CD14-positive monocyte (primary cell): ENCODE results near the gene C6orf132. TPM values are rescaled to one million over a fixed set of nuclear protein-coding genes. Genes with fewer than 3 reads are reported as not detected.

ENCODE experiments used
- DNase-seq, 3 donors: peaks; one replicate each; pipeline ENCODE4 v3.0.0-alpha.2; 2011 to 2022
- H2AFZ ChIP-seq: 2 replicates; pipeline ENCODE4 v1.6.0; 2012; ENCODE audit warnings: mild to moderate bottlenecking, low read depth, low read length, inconsistent platforms; ENCODE audit not compliant: insufficient read depth, poor library complexity, severe bottlenecking
- H3K27ac ChIP-seq, 2 donors: 1 replicate in 1 of 2; 2 replicates in 1 of 2; pipeline ENCODE4 v1.5.1; 2012 to 2013; ENCODE audit warnings: low read length in 2 of 2, control low read depth in 1 of 2, inconsistent platforms in 1 of 2, low read depth in 1 of 2, mild to moderate bottlenecking in 1 of 2
- H3K27me3 ChIP-seq, 2 donors: one replicate each; pipeline versions ENCODE4 v1.6.0 to v1.6.1; 2011 to 2013; ENCODE audit warnings: low read length in 2 of 2; ENCODE audit not compliant: control insufficient read depth in 2 of 2, insufficient read depth in 2 of 2
- H3K36me3 ChIP-seq, 2 donors: replicated peaks in 1 of 2; 1 replicate in 1 of 2; 2 replicates in 1 of 2; pipeline versions ENCODE4 v1.5.1 to v1.6.1; 2012 to 2013; ENCODE audit warnings: low read length in 2 of 2, control low read depth in 1 of 2, inconsistent platforms in 1 of 2, mild to moderate bottlenecking in 1 of 2; ENCODE audit not compliant: insufficient read depth in 2 of 2, control insufficient read depth in 1 of 2
- H3K4me1 ChIP-seq, 2 donors: 1 replicate in 1 of 2; 2 replicates in 1 of 2; pipeline versions ENCODE4 v1.5.1 to v1.6.1; 2012 to 2013; ENCODE audit warnings: low read length in 2 of 2, control low read depth in 1 of 2, inconsistent platforms in 1 of 2, mild to moderate bottlenecking in 1 of 2, moderate library complexity in 1 of 2; ENCODE audit not compliant: insufficient read depth in 2 of 2, control insufficient read depth in 1 of 2
- H3K4me2 ChIP-seq: replicated peaks from 2 replicates; pipeline ENCODE3; 2012; ENCODE audit warnings: low read length, moderate library complexity, mild to moderate bottlenecking; ENCODE audit not compliant: poor library complexity, severe bottlenecking; ENCODE audit errors: extremely low read depth
- H3K4me3 ChIP-seq, 3 experiments: fragments of 200-600 bp in 1 of 3; sonication (generic) in 1 of 3; replicated peaks in 1 of 3; 1 replicate in 2 of 3; 2 replicates in 1 of 3; pipeline ENCODE4 v1.5.1; 2011 to 2013; ENCODE audit warnings: low read length in 3 of 3, mild to moderate bottlenecking in 3 of 3, control low read depth in 2 of 3, low read depth in 2 of 3, inconsistent platforms in 1 of 3, moderate library complexity in 1 of 3
- H3K79me2 ChIP-seq: 2 replicates; pipeline ENCODE4 v1.6.0; 2012; ENCODE audit warnings: mild to moderate bottlenecking, control low read depth, inconsistent platforms, low read length, moderate library complexity; ENCODE audit not compliant: insufficient read depth
- H3K9ac ChIP-seq: 2 replicates; pipeline ENCODE4 v1.6.0; 2017; ENCODE audit warnings: low read length, mild to moderate bottlenecking; ENCODE audit not compliant: insufficient read depth, poor library complexity, severe bottlenecking
- H3K9me3 ChIP-seq, 2 donors: replicated peaks in 1 of 2; 1 replicate in 1 of 2; 2 replicates in 1 of 2; pipeline versions ENCODE4 v1.5.1 to v1.6.1; 2012 to 2013; ENCODE audit warnings: low read length in 2 of 2, control low read depth in 1 of 2; ENCODE audit not compliant: control insufficient read depth in 1 of 2, insufficient read depth in 1 of 2
- H4K20me1 ChIP-seq: 2 replicates; pipeline ENCODE4 v1.6.0; 2012; ENCODE audit warnings: mild to moderate bottlenecking, low read length, control low read depth, moderate library complexity; ENCODE audit not compliant: insufficient read depth
- H3K27ac Mint-ChIP-seq, 7 donors: one replicate each; pipeline ENCODE4 v1.8.0; 2020; ENCODE audit warnings: mild to moderate bottlenecking in 7 of 7, mixed read lengths in 7 of 7, moderate library complexity in 6 of 7, inconsistent platforms in 2 of 7
- H3K27me3 Mint-ChIP-seq, 3 donors: one replicate each; pipeline ENCODE4 v1.8.0; 2021 to 2022; ENCODE audit warnings: low read depth in 3 of 3, mild to moderate bottlenecking in 3 of 3, mixed read lengths in 3 of 3, moderate library complexity in 3 of 3, inconsistent platforms in 1 of 3
- H3K36me3 Mint-ChIP-seq, 2 donors: one replicate each; pipeline ENCODE4 v1.8.0; 2020; ENCODE audit warnings: mixed read lengths in 2 of 2, inconsistent platforms in 1 of 2, mild to moderate bottlenecking in 1 of 2
- H3K4me1 Mint-ChIP-seq: one replicate; pipeline ENCODE4 v1.8.0; 2020; ENCODE audit warnings: mild to moderate bottlenecking, mixed read lengths
- H3K4me3 Mint-ChIP-seq, 2 donors: one replicate each; pipeline ENCODE4 v1.8.0; 2020; ENCODE audit warnings: mild to moderate bottlenecking in 2 of 2, mixed read lengths in 2 of 2, moderate library complexity in 1 of 2
- H3K9me3 Mint-ChIP-seq, 7 donors: one replicate each; pipeline ENCODE4 v1.8.0; 2020 to 2022; ENCODE audit warnings: mixed read lengths in 7 of 7, mild to moderate bottlenecking in 6 of 7, moderate library complexity in 6 of 7, inconsistent platforms in 2 of 7
- CTCF ChIP-seq: fragments of 200-600 bp; IDR thresholded peaks from one replicate; pipeline ENCODE4 v1.8.0; 2022; ENCODE audit warnings: antibody characterized with exemption, mild to moderate bottlenecking
- WGBS: methylation state at CpG from one replicate; pipeline ENCODE4 v1.1.5; 2013; ENCODE audit warnings: missing lambda C conversion rate; ENCODE audit not compliant: insufficient coverage; 5-methylcytosine and 5-hydroxymethylcytosine counted together
- intact Hi-C, 2 donors: fragments of 100-400 bp; cut with micrococcal nuclease; formaldehyde crosslinking; loops; one replicate each; pipeline versions ENCODE4 v1.15.0 to v1.15.1; 2023
- polyA plus RNA-seq, 3 donors: library from polyadenylated mRNA; depleted of rRNA in 1 of 3; unstranded in 2 of 3; stranded (reverse) in 1 of 3; fragments of 300-500 nt in 2 of 3; fragments of >200 nt in 1 of 3; fragmentation: Illumina TruSeq in 2 of 3; gene quantifications; 1 replicate in 2 of 3; 2 replicates in 1 of 3; pipeline ENCODE4 v1.2.3, GENCODE V29; 2012 to 2021

C6orf132 gene
- polyA plus RNA-seq, 3 donors, result not detected

GRCh38 chr6:42141603-42142117 lies 760 bp downstream of the C6orf132 start:
- DNase-seq, result no peak
- H3K27me3 ChIP-seq, result peaks cover 0 to 30% of the 10 kb centered on the region in 2 donors
- intact Hi-C loops, result no loop called here
- H3K4me2 ChIP-seq, result peak overlapping the region; percentile 95
- H3K36me3 ChIP-seq, result no peaks in the 10 kb centered on the region
- Mint-ChIP-seq H3K27ac (no peak overlapping the region), H3K36me3 (peaks cover 0 to 5% of the 10 kb centered on the region in 2 donors), H3K9me3 (peaks cover 0 to 3% (median 0%) of the 10 kb centered on the region in 7 donors), H3K4me3 (peak overlapping the region; percentile 6 to 59), H3K27me3 (peaks cover 19 to 39% (median 36%) of the 10 kb centered on the region in 3 donors), H3K4me1 (peaks cover 29% of the 10 kb centered on the region)
- no peaks in the 10 kb centered on the region for H3K79me2 ChIP-seq
- no peaks in the 10 kb centered on the region for H3K9me3 ChIP-seq
- no peak for TF ChIP-seq CTCF
- no peaks in the 10 kb centered on the region for H4K20me1 ChIP-seq
- H3K9ac ChIP-seq, result peak overlapping the region; percentile 51
- H3K27ac ChIP-seq, result no peak overlapping the region
- peak overlapping the region; percentile 79 for H2AFZ ChIP-seq
- 100% methylated on average over 3 of the region's 13 CpGs for WGBS
- H3K4me3 ChIP-seq, result peak overlapping the region in 1 of 3 experiments; percentile 78
- peaks cover 24 to 29% of the 10 kb centered on the region in 2 donors for H3K4me1 ChIP-seq

GRCh38 chr6:42140756-42141602 lies 1.4 kb downstream of the C6orf132 start:
- peaks cover 0 to 5% of the 10 kb centered on the region in 2 donors for H3K36me3 Mint-ChIP-seq
- TF ChIP-seq CTCF, result no peak
- Histone ChIP-seq H2AFZ (no peak overlapping the region), H3K36me3 (no peaks in the 10 kb centered on the region), H3K4me1 (peaks cover 24 to 31% of the 10 kb centered on the region in 2 donors), H3K9me3 (no peaks in the 10 kb centered on the region), H3K4me3 (no peak overlapping the region), H3K27me3 (peaks cover 0 to 30% of the 10 kb centered on the region in 2 donors), H3K79me2 (no peaks in the 10 kb centered on the region), H3K4me2 (no peak overlapping the region), H3K9ac (no peak overlapping the region), H3K27ac (no peak overlapping the region), H4K20me1 (no peaks in the 10 kb centered on the region)
- intact Hi-C loops, result no loop called here
- H3K27me3 Mint-ChIP-seq, result peaks cover 21 to 37% (median 35%) of the 10 kb centered on the region in 3 donors
- peaks cover 0 to 3% (median 0%) of the 10 kb centered on the region in 7 donors for H3K9me3 Mint-ChIP-seq
- DNase-seq, result no peak
- WGBS, result 90% methylated on average over 7 of the region's 9 CpGs
- H3K4me3 Mint-ChIP-seq, result peak overlapping the region in 1 of 2 donors; percentile 59
- peaks cover 32% of the 10 kb centered on the region for H3K4me1 Mint-ChIP-seq
- peak overlapping the region in 1 of 7 donors; percentile 57 for H3K27ac Mint-ChIP-seq
